Measurements from ENCODE around the gene CRADD. TPM values are rescaled to one million over a fixed set of nuclear protein-coding genes. Genes with fewer than 3 reads are reported as not detected.

The CRADD gene
- polyA plus RNA-seq, 1 of the 3 experiments (the other 2 are of a cell fraction) = 13.6 TPM

GRCh38 chr12:93911396-93911795 is 234.2 kb downstream of the CRADD start:
- Histone ChIP-seq H3K79me2 (ENCODE audit: insufficient read depth) (no peaks in the 10 kb centered on the region), H3K9me3 (no peaks in the 10 kb centered on the region), H3K4me1 (ENCODE audit: control insufficient read depth in 1 of 2, insufficient read depth in 2 of 2, low read depth in 1 of 2, low read length in 1 of 2) (peaks cover 0 to 13% of the 10 kb centered on the region in 2 experiments; a peak in 1 of 4 replicates), H2AFZ (ENCODE audit: low read depth) (no peak overlapping the region), H3K9me2 (no peaks in the 10 kb centered on the region), H3K36me3 (replicated peaks in 1 of 2; ENCODE audit: control insufficient read depth in 1 of 2, insufficient read depth in 2 of 2, low read length in 1 of 2) (no peaks in the 10 kb centered on the region), H3K9ac (no peak overlapping the region), H3F3A (replicated peaks; ENCODE audit: insufficient read depth) (peaks cover 17% of the 10 kb centered on the region), H3K27me3 (ENCODE audit: insufficient read depth) (no peaks in the 10 kb centered on the region), H3K4me2 (no peak overlapping the region), H3K27ac (ENCODE audit: low read depth in 2 of 2, low read length in 1 of 2) (no peak overlapping the region), H3K4me3 (ENCODE audit: low read depth in 2 of 2, low read length in 1 of 2) (no peak overlapping the region), H4K20me1 (ENCODE audit: insufficient read depth) (no peaks in the 10 kb centered on the region)
- ChIA-PET CTCF (interaction anchor here (1.2 kb wide), 2 partner anchors 21 to 342 kb away, joined by 3 to 5 read pairs; no protein-coding TSS in a partner anchor), POLR2A (no interaction called here)
- DNase-seq = no peak
- WGBS (ENCODE audit: low lambda C conversion rate) = 96% methylated on average over 1 of the region's 1 CpG
- TF ChIP-seq TAF1 (IDR thresholded peaks at IDR 0.05; ENCODE audit: borderline replicate concordance, low read depth, low read length) = no peak
- TF ChIP-seq TCF12 (IDR thresholded peaks at IDR 0.05) = peak; percentile 39
- no peak for TF ChIP-seq RFX5 (IDR thresholded peaks at IDR 0.05; ENCODE audit: low read length)
- peak; percentile 19; the same call in 1 of the 2 replicates for TF ChIP-seq PBX3 (IDR thresholded peaks at IDR 0.05)
- no peak for TF ChIP-seq MEF2A (IDR thresholded peaks at IDR 0.05; ENCODE audit: borderline replicate concordance, low read depth)
- TF ChIP-seq, protein P1, sequence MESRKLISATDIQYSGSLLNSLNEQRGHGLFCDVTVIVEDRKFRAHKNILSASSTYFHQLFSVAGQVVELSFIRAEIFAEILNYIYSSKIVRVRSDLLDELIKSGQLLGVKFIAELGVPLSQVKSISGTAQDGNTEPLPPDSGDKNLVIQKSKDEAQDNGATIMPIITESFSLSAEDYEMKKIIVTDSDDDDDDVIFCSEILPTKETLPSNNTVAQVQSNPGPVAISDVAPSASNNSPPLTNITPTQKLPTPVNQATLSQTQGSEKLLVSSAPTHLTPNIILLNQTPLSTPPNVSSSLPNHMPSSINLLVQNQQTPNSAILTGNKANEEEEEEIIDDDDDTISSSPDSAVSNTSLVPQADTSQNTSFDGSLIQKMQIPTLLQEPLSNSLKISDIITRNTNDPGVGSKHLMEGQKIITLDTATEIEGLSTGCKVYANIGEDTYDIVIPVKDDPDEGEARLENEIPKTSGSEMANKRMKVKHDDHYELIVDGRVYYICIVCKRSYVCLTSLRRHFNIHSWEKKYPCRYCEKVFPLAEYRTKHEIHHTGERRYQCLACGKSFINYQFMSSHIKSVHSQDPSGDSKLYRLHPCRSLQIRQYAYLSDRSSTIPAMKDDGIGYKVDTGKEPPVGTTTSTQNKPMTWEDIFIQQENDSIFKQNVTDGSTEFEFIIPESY (IDR thresholded peaks at IDR 0.05; ENCODE audit: borderline replicate concordance, low read depth) = no peak
- TF ChIP-seq SMC3 (IDR thresholded peaks at IDR 0.05; ENCODE audit: low read depth, low read length) = no peak
- no peak for TF ChIP-seq IRF3 (IDR thresholded peaks at IDR 0.05; ENCODE audit: low read depth, low read length)
- no peak for TF ChIP-seq YY1 (IDR thresholded peaks at IDR 0.05; ENCODE audit: low read depth)
- TF ChIP-seq POLR2AphosphoS5 (IDR thresholded peaks at IDR 0.05; ENCODE audit: low read depth, low read length) = no peak
- TF ChIP-seq, protein P2, sequence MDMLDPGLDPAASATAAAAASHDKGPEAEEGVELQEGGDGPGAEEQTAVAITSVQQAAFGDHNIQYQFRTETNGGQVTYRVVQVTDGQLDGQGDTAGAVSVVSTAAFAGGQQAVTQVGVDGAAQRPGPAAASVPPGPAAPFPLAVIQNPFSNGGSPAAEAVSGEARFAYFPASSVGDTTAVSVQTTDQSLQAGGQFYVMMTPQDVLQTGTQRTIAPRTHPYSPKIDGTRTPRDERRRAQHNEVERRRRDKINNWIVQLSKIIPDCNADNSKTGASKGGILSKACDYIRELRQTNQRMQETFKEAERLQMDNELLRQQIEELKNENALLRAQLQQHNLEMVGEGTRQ (IDR thresholded peaks at IDR 0.05; ENCODE audit: borderline replicate concordance, low read depth, low read length) = no peak
- TF ChIP-seq GATA2 (CRISPR knock-in tag; IDR thresholded peaks at IDR 0.05) = no peak
- TF ChIP-seq RAD21 (IDR thresholded peaks at IDR 0.05; ENCODE audit: low read length) = no peak
- TF ChIP-seq RCOR1 (IDR thresholded peaks at IDR 0.05; ENCODE audit: low read length) = no peak
- TF ChIP-seq, protein P3, sequence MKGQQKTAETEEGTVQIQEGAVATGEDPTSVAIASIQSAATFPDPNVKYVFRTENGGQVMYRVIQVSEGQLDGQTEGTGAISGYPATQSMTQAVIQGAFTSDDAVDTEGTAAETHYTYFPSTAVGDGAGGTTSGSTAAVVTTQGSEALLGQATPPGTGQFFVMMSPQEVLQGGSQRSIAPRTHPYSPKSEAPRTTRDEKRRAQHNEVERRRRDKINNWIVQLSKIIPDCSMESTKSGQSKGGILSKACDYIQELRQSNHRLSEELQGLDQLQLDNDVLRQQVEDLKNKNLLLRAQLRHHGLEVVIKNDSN (IDR thresholded peaks at IDR 0.05; ENCODE audit: borderline replicate concordance, low read depth) = no peak
- no peak for TF ChIP-seq GABPA (IDR thresholded peaks at IDR 0.05; ENCODE audit: low read depth)
